ENCODE data around the gene AFF1.

AFF1 gene

DNA sequence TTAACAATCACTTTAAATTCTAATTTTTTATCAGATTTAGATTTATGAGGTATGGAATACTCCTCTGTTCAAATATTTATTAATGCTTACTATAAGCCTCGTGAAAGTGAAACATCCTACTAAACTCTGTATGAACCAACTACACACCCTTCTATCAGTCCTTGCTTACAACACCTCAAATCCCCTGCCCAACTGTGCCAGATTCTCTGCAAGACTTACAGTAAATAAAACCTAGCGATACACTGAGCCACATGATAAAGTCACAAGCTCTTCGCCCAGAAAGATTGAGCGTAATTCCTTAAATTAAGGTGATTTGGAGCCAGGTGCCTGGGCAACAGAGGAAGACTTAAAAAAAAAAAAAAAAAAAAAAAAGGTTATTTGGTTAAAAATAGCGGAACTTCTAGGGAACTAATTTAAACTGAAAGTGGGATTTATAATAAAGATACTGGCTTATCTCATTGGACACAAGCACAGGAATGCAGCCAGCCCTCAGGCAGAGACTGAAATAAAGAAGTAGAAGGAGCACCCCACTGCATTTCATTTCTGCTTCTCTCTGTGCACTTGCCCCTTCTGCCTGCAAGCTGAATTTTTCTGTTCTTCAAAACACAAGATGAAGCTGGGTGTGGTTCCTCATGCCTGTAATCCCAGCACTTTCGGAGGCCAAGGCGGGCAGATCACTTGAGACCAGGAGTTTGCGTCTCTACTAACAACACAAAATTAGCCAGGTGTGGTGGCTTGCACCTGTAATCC, 25.1 kb upstream of the AFF1 start:
- no peak for DNase-seq (ENCODE audit: low read depth)
- no peak overlapping the region for H3K4me3 ChIP-seq (ENCODE audit: control insufficient read depth, low read depth, low read length)
- no peak for TF ChIP-seq CTCF (conservative IDR thresholded peaks at IDR 0.05; ENCODE audit: control insufficient read depth, insufficient read depth, low read depth, low read length)

DNA sequence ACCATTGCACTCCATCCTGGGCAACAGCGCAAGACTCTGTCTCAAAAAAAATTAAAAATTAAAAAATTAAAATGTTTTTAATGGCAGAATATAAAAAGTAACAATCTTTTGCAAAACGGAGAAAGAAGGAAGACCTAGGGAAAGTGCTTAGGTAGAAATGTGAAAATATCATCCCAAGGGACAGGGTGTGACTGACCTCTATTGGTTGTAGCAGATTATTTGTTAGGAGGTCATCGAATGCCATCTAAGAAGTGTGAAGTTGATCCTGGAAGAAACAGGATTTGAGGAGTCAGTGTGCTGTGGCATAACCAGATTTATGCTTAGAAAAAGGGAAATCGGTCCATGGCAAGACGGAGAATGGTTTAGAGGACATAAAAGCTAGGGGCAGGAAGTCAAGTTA, 24.4 kb upstream of the AFF1 start:
- no peak for TF ChIP-seq CTCF (conservative IDR thresholded peaks at IDR 0.05; ENCODE audit: control insufficient read depth, insufficient read depth, low read depth, low read length)

GRCh38 chr4:86910820-86911684, 23.8 kb upstream of the AFF1 start:
- TF ChIP-seq CTCF (conservative IDR thresholded peaks at IDR 0.05; ENCODE audit: control insufficient read depth, insufficient read depth, low read depth, low read length), result no peak
- DNase-seq (ENCODE audit: low read depth), result no peak
- H3K4me3 ChIP-seq (ENCODE audit: control insufficient read depth, low read depth, low read length), result no peak overlapping the region

More for the DNA sequence above, 24.4 kb upstream of the AFF1 start:
- H3K4me3 ChIP-seq (ENCODE audit: control insufficient read depth, low read depth, low read length), result no peak overlapping the region
- DNase-seq (ENCODE audit: low read depth), result no peak

DNA sequence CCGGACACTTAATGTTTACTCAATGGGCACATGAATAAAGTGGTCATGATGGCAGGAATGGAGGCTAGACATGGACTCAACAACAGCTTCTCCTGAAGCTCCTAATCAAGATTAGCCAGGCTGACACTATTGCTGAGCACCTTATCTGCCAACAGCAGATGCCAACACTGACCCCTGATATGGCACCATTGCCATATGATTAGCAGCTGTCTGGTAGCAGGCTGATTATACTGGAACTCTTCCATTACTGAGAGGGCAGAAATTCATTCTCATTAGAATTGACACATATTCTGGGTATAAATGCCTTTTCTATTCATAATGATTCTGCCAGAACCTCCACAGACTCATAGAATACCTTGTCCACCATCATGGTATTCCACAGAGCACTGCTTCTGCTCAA, 18.4 kb upstream of the AFF1 start:
- no peak for DNase-seq (ENCODE audit: low read depth)
- TF ChIP-seq CTCF (conservative IDR thresholded peaks at IDR 0.05; ENCODE audit: control insufficient read depth, insufficient read depth, low read depth, low read length), result no peak
- H3K4me3 ChIP-seq (ENCODE audit: control insufficient read depth, low read depth, low read length), result no peak overlapping the region

DNA sequence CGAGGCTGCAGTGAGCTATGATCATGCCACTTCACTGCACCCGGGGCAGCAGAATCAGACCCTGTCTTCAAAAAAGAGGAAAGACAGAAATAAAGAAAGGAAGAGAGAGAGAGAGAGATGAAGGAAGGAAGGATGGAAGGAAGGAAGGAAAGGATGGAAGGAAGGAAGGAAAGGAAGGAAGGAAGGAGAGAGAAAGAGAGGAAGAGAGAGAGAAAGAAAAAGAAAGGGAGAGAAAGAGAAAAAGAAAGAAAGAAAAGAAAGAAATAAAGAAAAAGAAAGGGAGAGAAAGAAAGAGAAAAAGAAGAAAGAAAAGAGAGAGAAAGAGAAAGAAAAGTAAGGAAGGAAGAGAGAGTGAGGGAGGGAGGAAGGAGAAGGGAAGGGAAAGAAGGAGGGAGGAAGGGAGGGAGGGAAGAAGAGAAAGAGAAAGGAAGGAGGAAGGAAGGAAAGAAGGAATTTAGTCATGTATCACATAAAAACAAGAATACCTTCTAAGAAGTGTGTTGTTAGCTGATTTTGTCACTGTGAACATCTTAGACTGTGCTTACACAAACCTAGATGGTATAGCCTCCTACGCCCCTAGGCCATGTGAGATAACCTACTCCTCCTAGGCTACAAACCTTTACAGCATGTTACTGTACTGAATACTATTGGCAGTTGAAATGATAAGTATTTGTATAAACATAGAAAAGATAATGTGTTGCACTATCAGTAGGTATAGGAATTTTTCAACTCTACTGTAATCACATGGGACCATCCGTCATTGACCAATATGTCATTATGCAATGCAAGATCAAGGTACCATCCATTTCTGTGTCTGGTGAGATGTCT, 17.4 kb upstream of the AFF1 start:
- TF ChIP-seq CTCF (conservative IDR thresholded peaks at IDR 0.05; ENCODE audit: control insufficient read depth, insufficient read depth, low read depth, low read length), result no peak
- no peak overlapping the region for H3K4me3 ChIP-seq (ENCODE audit: control insufficient read depth, low read depth, low read length)
- no peak for DNase-seq (ENCODE audit: low read depth)

- peak; percentile 92 for DNase-seq (ENCODE audit: low read depth)
- no peak for TF ChIP-seq CTCF (conservative IDR thresholded peaks at IDR 0.05; ENCODE audit: control insufficient read depth, insufficient read depth, low read depth, low read length)
- no peak overlapping the region for H3K4me3 ChIP-seq (ENCODE audit: control insufficient read depth, low read depth, low read length)
Measured at GRCh38 chr4:86918539-86919072, 16.2 kb upstream of the AFF1 start.
